Endothelial cell of coronary artery (primary cell): ENCODE measurements around the gene COPZ2. TPM values are rescaled to one million over a fixed set of nuclear protein-coding genes. Genes with fewer than 3 reads are reported as not detected.

Experiments used
- total RNA-seq: library from RNA; depleted of rRNA; stranded (reverse); fragments of >200 nt; gene quantifications from 2 replicates; pipeline ENCODE4 v1.2.3, GENCODE V29; 2014

Gene COPZ2, protein sequence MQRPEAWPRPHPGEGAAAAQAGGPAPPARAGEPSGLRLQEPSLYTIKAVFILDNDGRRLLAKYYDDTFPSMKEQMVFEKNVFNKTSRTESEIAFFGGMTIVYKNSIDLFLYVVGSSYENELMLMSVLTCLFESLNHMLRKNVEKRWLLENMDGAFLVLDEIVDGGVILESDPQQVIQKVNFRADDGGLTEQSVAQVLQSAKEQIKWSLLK
- total RNA-seq, result 5.3 and 10.5 TPM in 2 replicates

DNA sequence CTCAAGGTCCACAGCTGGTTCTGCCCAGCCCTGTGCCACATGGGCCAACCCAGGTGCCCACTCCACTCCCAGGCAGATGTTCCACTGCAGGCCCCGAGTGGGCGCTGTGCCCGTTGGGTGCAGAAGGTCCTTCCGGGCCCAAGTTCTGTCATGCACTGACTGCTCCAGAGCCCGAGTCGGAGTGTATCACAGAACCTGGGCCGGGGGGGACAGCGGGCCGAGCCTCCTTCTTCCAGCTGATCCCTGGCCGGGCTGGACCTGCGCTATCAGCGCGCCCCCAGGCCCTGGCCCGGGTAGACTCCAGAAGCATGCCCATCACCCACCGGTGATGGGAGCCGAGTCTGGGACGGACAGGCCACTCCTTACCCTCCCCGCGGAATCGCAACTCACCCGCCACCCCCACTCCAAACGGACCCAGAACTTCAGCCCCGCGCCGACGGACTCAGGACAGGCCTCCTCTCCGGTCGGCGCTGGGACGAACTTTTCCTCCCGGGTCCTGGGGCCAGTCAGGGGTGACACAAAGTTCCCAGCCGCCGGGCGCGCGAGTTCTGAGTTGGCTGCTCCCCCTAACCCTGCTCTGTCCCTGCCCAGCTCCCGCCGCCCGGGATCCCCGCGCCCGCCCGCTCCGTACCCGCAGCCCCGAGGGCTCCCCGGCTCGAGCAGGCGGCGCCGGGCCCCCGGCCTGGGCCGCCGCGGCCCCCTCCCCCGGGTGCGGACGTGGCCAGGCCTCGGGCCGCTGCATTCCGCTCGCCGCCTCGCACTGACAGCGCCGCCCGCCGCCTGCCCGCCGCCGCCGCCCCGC lies at the start of gene COPZ2:
Gene COPZ2, minus strand, starts transcription at position 762 of the 802 bp plus-strand sequence. Its CDS starts 20 bp downstream, at position 742.

DNA sequence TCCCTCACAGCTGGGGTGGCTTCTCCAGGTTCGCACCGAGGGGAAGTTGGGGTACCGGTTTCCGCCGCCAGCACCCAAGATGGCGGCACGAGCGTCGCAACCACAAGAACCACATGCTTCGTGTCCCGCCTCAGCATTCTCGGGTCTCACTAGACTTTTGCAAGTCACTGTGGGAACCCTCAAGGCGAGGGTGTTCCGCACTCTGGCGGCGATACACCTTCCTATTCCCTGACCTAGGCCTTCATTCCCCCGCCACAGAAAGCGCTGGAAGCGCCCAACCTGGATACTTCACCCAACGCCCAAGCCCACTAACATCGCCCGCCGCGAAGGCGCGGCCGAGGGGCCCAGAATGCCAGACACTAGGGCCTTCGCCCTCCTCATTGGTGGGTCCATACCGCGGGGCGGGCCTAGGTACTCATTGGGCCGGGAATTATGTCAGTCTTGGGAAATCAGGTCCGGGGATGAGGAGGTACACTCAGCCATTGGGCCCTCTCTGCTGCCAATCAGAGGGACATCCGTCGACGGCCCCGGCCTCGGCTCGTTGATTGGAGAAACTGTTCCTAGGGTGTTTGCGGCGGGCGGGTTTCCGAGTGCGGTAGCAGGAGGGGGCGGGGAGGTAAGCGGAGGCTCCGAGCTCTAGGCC lies 10.3 kb upstream of the COPZ2 start, which contains the start of gene NFE2L1:
Gene NFE2L1, plus strand, starts transcription at position 619 of the 643 bp plus-strand sequence. CDS start 2,760 bp downstream, outside the sequence.

Other genes with a start within 250 kb of the COPZ2 start
- 9.1 and 11.9 TPM in 2 replicates for gene OSBPL7, start 216.0 kb downstream of the COPZ2 start, total RNA-seq
- gene MRPL10, start 206.3 kb downstream of the COPZ2 start, total RNA-seq, result 16.8 and 18.6 TPM in 2 replicates
- 0.09 TPM in 1 of 2 replicates, not detected in the other for gene LRRC46, start 206.1 kb downstream of the COPZ2 start, total RNA-seq
- gene SCRN2, start 196.5 kb downstream of the COPZ2 start, total RNA-seq, result 20.7 and 27.9 TPM in 2 replicates
- 0.45 and 0.66 TPM in 2 replicates for gene SP6, start 186.6 kb downstream of the COPZ2 start, total RNA-seq
- 0.90 and 1.6 TPM in 2 replicates for gene SP2, start 141.6 kb downstream of the COPZ2 start, total RNA-seq
- gene PNPO, start 96.2 kb downstream of the COPZ2 start, total RNA-seq, result 17.7 and 24.7 TPM in 2 replicates
- not detected in 2 replicates for gene PRR15L, start 79.9 kb downstream of the COPZ2 start, total RNA-seq
- gene CDK5RAP3, start 66.7 kb downstream of the COPZ2 start, total RNA-seq, result 58.7 and 68.2 TPM in 2 replicates
- 98.9 and 104 TPM in 2 replicates for gene NFE2L1, start 10.6 kb upstream of the COPZ2 start, total RNA-seq
- gene CBX1, start 63.7 kb upstream of the COPZ2 start, total RNA-seq, result 50.6 and 56.1 TPM in 2 replicates
- gene SNX11, start 70.0 kb upstream of the COPZ2 start, total RNA-seq, result 13.8 and 15.8 TPM in 2 replicates